ENCODE measurements around the gene CWC27. TPM values are rescaled to one million over a fixed set of nuclear protein-coding genes. Genes with fewer than 3 reads are reported as not detected.

The CWC27 gene
- total and polyA plus RNA-seq, 2 of the 13 experiments (the other 11 are each of a cell fraction or from before 2014, with no cell fraction given): 21.1 to 25.7 TPM

DNA sequence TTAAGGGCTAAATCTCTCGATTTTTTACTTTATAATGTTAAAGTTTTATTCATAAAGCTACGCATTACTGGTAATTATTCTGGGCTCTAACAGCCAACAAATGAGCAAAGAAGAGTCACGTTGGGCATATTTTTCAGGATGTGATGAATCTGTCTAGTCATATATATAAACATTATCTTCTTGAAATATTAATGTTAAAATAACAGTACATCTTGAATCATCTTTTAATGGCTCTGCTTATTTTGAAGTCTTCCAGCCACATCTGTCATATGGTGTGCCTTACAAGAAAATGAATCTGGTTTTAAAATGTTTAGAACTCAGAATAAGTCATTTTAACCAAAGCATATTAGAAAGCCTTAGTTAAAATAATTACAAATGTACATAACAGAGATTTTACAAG is 96.9 kb downstream of the CWC27 start:
- Histone ChIP-seq H3K27me3 (ENCODE audit: control insufficient read depth in 1 of 2, insufficient read depth in 2 of 2, low read length in 2 of 2) (no peaks in the 10 kb centered on the region), H3K79me2 (ENCODE audit: insufficient read depth, low read length) (no peaks in the 10 kb centered on the region), H3K9ac (ENCODE audit: insufficient read depth, low read depth, low read length) (no peak overlapping the region), H2AFZ (ENCODE audit: low read length) (no peak overlapping the region), H3K9me3 (ENCODE audit: low read length) (no peaks in the 10 kb centered on the region), H4K20me1 (ENCODE audit: insufficient read depth, low read length) (no peaks in the 10 kb centered on the region), H3K4me1 (ENCODE audit: insufficient read depth, low read length) (no peaks in the 10 kb centered on the region), H3K4me2 (ENCODE audit: low read depth, low read length) (no peak overlapping the region), H3K4me3 (replicated peaks in 1 of 3; ENCODE audit: insufficient read depth in 1 of 3, low read depth in 2 of 3, low read length in 3 of 3) (no peak overlapping the region), H3K27ac (ENCODE audit: extremely low read length, insufficient read depth, low read length) (no peak overlapping the region), H3K36me3 (replicated peaks in 1 of 2; ENCODE audit: control insufficient read depth in 1 of 2, insufficient read depth in 2 of 2, low read length in 2 of 2) (no peaks in the 10 kb centered on the region)
- FAIRE-seq: no peak
- no peak for DNase-seq (ENCODE audit: low spot score)
- in situ Hi-C loops (cut with HindIII; ENCODE audit: extremely low pct_ligation_motif_present, low pct_unique_long_range_greater_than_20kb) (no loop called here), intact Hi-C loops (cut with micrococcal nuclease; ENCODE audit: unreplicated experiment) (no loop called here)
- ChIA-PET POLR2A (no interaction called here), CTCF (ENCODE audit: low intra/inter-chr PET ratio, low total read pairs) (no interaction called here)
- no TSS peak for BruUV-seq (replicated peaks)
- 86% methylated on average over 3 of the region's 3 CpGs for WGBS (ENCODE audit: low lambda C conversion rate)
- ATAC-seq: no peak
- no peak for TF ChIP-seq NR2F1 (CRISPR knock-in tag; IDR thresholded peaks at IDR 0.05)
- no peak for TF ChIP-seq ZNF660 (CRISPR knock-in tag; IDR thresholded peaks at IDR 0.05; ENCODE audit: borderline replicate concordance, low read depth)

DNA sequence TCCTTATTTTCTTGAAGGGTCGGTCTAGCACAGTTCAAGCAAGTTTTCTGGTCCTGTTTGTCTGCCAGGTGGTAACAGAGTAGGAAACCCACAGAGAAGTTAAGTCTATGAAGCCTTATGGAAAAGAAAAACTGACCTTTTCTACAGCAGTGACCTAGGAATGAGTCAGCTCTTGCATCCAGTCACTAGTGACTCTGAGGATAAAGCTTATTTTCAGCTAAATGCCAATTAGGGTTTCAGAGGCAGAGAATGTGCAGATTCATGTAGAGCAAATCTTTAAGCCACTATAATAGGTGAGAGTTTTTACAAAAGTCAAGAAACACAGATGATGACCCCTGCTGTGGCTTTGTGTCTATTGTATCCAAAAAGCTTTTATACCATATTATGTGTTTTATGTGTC is 100.7 kb downstream of the CWC27 start:
- H3K4me2 ChIP-seq (ENCODE audit: low read depth, low read length): no peak overlapping the region
- no peak for TF ChIP-seq ZBTB40 (IDR thresholded peaks at IDR 0.05)
- no peak for TF ChIP-seq ZBTB40 (CRISPR knock-in tag; IDR thresholded peaks at IDR 0.05)
- TF ChIP-seq FOXK2 (IDR thresholded peaks at IDR 0.05): no peak
- H4K20me1 ChIP-seq (ENCODE audit: insufficient read depth, low read length): no peaks in the 10 kb centered on the region
- no peaks in the 10 kb centered on the region for H3K9me3 ChIP-seq (ENCODE audit: low read length)
- no TSS peak for BruUV-seq (replicated peaks)
- DNase-seq (ENCODE audit: low spot score): no peak
- H3K79me2 ChIP-seq (ENCODE audit: insufficient read depth, low read length): no peaks in the 10 kb centered on the region
- in situ Hi-C loops (cut with HindIII; ENCODE audit: extremely low pct_ligation_motif_present, low pct_unique_long_range_greater_than_20kb) (no loop called here), intact Hi-C loops (cut with micrococcal nuclease; ENCODE audit: unreplicated experiment) (no loop called here)
- no peaks in the 10 kb centered on the region for H3K36me3 ChIP-seq (replicated peaks in 1 of 2; ENCODE audit: control insufficient read depth in 1 of 2, insufficient read depth in 2 of 2, low read length in 2 of 2)
- ChIA-PET CTCF (ENCODE audit: low intra/inter-chr PET ratio, low total read pairs) (no interaction called here), POLR2A (no interaction called here)
- WGBS (ENCODE audit: low lambda C conversion rate): 88% methylated on average over 1 of the region's 1 CpG
- no peaks in the 10 kb centered on the region for H3K27me3 ChIP-seq (ENCODE audit: control insufficient read depth in 1 of 2, insufficient read depth in 2 of 2, low read length in 2 of 2)
- no peak for ATAC-seq
- FAIRE-seq: no peak
- H3K4me1 ChIP-seq (ENCODE audit: insufficient read depth, low read length): no peaks in the 10 kb centered on the region
- no peak overlapping the region for H3K27ac ChIP-seq (ENCODE audit: extremely low read length, insufficient read depth, low read length)
- no peak overlapping the region for H2AFZ ChIP-seq (ENCODE audit: low read length)
- H3K9ac ChIP-seq (ENCODE audit: insufficient read depth, low read depth, low read length): no peak overlapping the region
- no peak overlapping the region for H3K4me3 ChIP-seq (replicated peaks in 1 of 3; ENCODE audit: insufficient read depth in 1 of 3, low read depth in 2 of 3, low read length in 3 of 3)
